GM19193 (cell line): Measurements from ENCODE around the gene ACACA.

ENCODE experiments used
- POLR2A ChIP-seq: IDR thresholded peaks from 4 replicates; pipeline ENCODE4 v1.6.1; 2011; ENCODE audit not compliant: insufficient read depth, insufficient read length; ENCODE audit errors: extremely low read depth

Gene ACACA

GRCh38 chr17:37200497-37200896 is 206.1 kb downstream of the ACACA start:
- no peak for TF ChIP-seq POLR2A

DNA sequence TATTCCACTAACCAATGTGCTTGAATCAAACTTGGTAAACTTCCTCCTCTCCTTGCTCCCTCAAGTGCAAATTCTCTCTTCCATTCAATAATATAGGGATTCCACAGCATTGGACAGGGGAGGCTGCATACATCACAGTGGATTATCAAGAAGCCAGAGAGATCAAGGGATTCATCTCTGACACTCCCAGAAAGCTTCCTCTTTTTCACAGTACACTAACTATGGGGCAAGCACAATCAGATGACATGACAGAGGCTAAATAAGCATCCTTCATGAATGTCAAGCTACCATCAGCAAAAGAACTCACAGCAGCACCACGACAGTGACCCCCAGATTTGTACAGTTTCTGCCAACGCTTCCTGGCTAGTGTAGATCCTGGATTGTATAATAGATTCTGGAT is 209.3 kb downstream of the ACACA start:
- TF ChIP-seq POLR2A = no peak

GRCh38 chr17:37194208-37194607 is 212.4 kb downstream of the ACACA start:
- no peak for TF ChIP-seq POLR2A

DNA sequence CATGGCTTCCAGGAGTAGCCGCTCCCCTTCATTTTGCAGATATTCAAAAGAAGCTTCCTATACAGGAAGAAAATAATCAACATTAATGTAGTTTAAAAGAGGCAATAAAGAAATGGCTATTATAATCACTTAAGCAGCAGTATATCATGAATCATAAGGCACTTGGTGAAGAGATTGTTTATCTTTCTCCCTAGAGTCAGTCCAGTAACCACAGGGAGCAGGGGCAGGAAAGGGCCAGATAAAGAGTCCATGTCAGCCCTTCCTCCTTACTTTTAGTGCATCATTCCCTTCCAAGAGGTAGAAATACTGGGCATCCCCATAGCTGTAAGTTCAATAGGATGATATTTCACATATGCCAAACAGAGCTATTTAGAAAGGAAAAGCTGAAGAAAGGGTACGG is 215.4 kb downstream of the ACACA start:
- TF ChIP-seq POLR2A = no peak

DNA sequence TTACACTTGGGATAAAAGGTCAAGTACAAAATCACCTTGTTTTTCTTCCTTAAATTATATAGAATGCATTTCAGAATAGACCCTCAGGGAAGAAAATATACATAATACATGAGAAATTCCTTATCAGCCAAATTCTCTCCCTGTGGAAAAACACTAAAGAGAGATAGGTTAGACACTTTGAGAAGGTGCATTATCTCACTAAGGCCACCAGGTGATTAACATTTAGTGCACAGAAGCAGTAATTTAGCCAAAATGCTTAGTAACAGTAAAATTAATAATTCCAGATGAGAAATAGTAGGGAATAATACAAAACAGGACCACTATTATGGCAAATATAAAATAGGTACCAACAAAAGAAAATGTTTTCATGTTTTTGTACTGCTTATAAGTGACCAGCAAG is 216.1 kb downstream of the ACACA start:
- TF ChIP-seq POLR2A = no peak

GRCh38 chr17:37188157-37188556 is 218.5 kb downstream of the ACACA start:
- no peak for TF ChIP-seq POLR2A

GRCh38 chr17:37187262-37187661 is 219.4 kb downstream of the ACACA start:
- TF ChIP-seq POLR2A = no peak

GRCh38 chr17:37182786-37183465 is 223.7 kb downstream of the ACACA start:
- no peak for TF ChIP-seq POLR2A

DNA sequence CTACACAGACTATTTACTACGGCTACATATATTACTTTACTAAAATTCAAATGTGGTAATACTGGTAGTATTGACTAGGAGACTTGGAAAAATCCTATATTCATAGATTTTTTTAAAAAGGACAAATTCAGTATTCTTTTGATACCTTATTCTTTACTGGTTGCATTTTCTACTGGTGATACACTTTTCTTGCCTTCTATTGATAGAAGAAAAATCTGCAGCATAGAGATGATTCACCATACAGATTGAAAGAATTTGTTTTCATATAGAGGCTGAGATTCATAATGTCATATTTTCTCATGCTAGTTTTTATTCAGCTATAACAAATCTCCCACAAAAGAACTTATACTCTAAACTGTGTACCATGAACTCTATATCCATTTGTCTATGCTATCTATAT is 226.3 kb downstream of the ACACA start:
- TF ChIP-seq POLR2A = no peak

DNA sequence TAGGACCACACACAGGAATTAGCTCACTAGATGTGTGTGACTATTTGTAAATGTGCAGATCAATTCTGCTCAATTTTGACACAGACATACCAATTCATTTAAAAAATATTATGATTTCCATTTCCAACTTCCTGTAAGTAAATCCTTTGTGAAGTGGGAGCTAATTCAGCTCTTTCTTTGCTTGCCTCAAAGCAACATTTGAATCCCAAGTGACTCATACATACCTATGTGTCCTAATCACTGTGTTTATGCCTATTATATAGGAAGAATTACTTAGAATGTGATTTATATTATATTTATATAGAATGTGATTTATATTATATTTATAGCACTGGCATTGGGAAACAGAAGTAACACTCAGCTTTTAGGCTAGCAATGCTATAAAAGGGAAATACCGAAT is 226.7 kb downstream of the ACACA start:
- no peak for TF ChIP-seq POLR2A

DNA sequence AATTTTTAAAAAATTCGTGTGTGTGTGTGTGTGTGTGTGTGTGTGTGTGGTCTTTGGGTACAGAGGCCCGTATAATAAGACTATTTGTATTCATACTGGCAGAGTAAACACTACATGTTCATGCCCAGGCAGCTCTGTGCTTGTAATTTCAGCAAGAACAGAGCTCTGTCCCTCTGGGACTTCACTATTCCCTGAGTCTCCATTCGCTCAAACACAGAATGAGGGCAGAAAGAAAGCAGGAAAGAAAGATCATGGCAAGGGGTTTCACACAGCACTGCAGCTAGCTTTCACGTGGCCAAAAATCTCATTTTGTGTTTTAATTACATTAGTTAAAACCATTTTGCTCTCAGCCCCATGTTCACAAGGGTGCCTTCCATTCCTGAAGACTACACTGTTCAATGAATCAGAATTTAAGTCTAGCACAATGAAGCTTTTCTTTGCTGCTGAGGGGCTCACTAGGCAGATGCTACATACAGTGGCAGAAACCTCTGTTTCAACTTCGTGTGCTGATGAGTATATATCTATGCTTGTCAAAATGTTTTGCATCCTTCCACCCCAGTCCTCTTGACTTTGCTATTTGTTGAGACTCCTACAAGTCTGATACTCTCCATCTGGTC is 229.3 kb downstream of the ACACA start:
- TF ChIP-seq POLR2A = no peak

DNA sequence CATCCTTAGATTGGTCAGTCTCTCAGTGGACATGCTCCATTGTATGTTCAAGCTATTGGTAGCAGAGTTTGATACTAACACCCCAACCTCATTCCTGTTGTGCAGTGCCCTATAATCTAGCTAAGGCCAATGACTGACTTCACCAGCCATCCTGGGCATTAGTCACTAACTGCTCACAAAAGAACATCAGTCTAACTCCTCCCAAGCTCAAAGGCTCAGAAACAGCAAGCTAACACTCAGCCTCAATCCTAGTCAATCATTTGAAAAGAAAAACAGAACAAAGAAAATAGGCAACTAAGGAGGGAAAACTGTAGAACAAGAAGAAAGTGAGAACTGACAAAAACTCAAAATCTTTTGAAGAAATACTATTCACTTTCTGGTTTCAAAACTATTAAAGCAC is 229.9 kb downstream of the ACACA start:
- TF ChIP-seq POLR2A = no peak

DNA sequence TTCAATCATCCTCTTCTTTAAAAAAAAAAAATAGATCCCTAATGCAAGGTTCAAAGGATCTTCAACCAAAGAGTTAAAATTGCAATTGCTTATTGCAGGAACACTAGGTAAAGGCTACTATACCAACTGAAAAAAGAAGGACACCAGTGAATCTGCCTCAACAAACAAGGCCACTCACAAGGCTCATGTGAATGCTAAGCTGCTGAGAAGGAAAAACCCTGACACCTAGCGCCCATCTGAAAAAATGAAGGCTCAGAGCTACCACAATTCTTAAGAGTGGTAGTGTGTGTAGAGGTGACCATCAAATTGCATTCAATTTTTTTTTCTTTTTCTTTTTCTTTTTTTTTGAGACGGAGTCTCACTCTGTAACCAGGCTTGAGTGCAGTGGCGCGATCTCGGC is 232.4 kb downstream of the ACACA start:
- TF ChIP-seq POLR2A = no peak

- TF ChIP-seq POLR2A = no peak
These were observed 235.7 kb downstream of the ACACA start for GRCh38 chr17:37170881-37171425.

- TF ChIP-seq POLR2A = no peak
These were observed 237.8 kb downstream of the ACACA start for GRCh38 chr17:37168731-37169353.

DNA sequence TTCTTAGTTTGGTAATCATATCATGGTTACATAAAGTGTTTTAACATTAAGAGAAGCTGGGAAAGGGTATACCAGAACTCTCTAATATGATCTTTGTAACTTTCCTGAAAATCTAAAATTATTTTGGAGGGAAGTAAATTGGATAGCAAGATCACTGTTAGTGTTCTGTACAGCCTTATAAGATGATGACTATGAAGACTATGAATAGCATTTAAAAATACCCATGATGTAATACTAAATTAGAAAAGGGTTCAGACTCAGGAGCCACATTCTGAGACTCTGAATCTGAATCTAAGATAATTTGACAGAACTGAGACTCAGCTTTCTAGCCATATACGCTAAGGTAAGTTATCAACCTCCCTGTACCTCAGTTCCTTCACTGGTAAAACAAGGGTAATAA is 238.9 kb downstream of the ACACA start:
- TF ChIP-seq POLR2A = no peak

DNA sequence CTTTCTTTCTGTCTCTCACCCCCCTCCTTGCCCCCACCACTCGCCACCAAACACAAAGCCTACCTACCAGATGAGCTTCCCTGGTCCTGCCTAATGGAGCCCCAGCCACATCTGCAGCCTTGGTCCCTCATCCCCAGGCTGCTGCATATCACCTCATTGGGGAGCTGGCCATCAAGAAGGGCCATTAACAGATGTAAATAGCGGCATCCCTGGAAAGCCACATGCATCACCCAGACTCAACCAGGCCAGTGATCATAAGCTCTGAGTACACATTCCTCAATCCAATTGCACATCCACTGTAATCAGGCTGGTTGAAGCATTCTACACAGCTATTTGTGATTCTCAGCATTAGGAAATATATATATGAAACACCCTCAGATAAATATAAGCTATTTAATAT is 242.6 kb downstream of the ACACA start:
- TF ChIP-seq POLR2A = no peak

DNA sequence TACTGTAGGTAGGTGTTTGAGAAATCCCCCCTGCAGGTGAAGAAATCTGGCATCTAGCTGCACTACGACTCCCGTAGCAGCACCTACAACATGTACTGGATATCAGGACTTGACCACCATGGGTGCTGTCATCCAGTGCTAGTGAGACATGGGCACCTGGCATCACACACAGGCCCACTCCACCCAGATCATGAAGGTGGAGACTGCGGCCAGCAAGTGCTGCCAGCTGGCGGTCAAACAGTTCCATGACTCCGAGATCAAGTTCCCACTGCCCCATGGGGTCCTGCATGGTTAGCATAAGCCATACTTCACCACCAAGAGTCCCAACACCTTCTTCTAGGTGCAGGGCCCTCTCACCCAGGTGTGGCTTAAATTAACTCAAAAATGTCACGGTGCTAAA is 243.8 kb downstream of the ACACA start:
- TF ChIP-seq POLR2A = no peak
